ENCODE measurements around the gene TMEM200C. TPM values are rescaled to one million over a fixed set of nuclear protein-coding genes. Genes with fewer than 3 reads are reported as not detected.

The TMEM200C gene
- 0.13 TPM in 1 of 2 replicates, not detected in the other for total RNA-seq (2014; rRNA removed; shearing (Covaris generic); ENCODE audit: low replicate concordance)

DNA sequence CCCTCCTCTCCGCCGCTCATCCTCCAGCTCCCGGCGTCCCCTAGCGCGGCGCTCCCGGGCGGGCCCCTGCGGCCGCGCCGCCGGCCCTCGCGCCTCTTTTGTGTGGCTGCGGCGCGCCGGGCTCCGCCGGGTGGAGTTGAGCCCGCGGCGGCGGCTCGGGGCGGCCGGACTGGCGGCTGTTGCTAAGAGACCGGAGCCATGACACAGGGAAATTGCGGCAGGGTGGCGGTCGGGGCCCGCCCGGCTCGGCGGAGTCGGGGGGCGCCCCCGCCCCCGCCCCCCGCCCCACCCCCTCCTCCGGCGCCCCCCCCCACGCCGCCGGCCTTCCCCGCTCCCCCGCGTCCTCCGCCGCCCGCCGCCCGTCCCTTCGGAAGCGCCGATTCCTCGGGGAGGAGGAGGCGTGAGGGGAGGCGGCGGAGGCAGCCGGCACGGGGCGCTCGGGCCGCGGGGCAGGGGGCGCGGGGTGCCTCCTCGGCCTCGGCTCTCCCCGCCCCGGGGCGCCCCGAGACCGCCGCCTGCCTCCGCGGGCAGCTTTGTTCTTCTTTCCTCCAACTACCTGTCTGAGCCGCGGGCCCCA is at the start of gene TMEM200C:
TMEM200C (minus strand) TSS at position 224 of the 577 bp plus-strand sequence. CDS start 3,459 bp downstream, outside the sequence.
- Histone ChIP-seq H3K36me3 (no peaks in the 10 kb centered on the region), H3K27me3 (peaks cover 35% of the 10 kb centered on the region), H3K4me3 (no peak within 1 kb of the TSS; the same call in 1 of the 2 replicates), H3K9me3 (no peaks in the 10 kb centered on the region)
- DNase-seq: no peak

DNA sequence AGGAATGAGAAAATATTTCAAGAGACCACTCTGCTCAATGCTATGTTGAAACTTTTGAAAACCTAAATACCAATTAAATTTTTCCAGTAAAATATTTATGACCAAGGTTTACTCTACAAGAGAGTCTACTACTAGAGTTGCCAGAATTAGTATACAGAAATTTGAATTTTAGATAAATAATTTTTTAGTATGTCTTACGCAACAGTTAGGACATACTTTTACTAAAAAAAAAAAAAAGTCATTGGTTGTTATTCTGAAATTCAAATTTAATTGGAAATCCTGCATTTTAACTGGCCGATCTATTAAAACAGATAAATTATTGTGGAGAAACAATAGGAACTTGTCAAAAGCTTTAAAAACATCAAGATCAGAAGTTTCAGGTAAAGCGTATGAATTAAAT is 49.1 kb upstream of the TMEM200C start:
- Histone ChIP-seq H3K4me3 (no peak overlapping the region), H3K9me3 (no peaks in the 10 kb centered on the region), H3K27me3 (no peaks in the 10 kb centered on the region), H3K36me3 (no peaks in the 10 kb centered on the region)
- no peak for DNase-seq

DNA sequence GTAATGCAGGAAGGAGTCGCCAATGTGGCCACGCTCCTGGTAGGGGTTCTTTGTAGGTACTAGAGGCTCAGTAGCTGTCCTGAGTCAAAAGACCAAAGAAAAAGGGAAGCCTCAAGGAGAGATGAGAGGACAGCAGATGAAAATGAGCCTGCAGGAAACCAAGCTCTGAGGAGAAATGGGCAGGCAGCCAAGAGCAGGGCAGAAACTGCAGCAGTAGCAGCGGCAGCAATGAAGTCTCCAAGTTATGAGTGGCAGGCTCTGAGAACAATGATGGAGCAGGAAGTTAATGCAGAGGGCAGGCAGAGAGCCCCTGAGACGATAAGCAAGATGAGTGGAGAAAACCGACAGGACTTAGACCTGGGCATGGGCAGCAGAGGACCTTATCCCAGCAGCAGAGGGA is 48.2 kb upstream of the TMEM200C start:
- Histone ChIP-seq H3K36me3 (no peaks in the 10 kb centered on the region), H3K9me3 (no peaks in the 10 kb centered on the region), H3K4me3 (no peak overlapping the region), H3K27me3 (no peaks in the 10 kb centered on the region)
- no peak for DNase-seq

GRCh38 chr18:5942591-5942990 is 47.3 kb upstream of the TMEM200C start:
- Histone ChIP-seq H3K9me3 (no peaks in the 10 kb centered on the region), H3K36me3 (no peaks in the 10 kb centered on the region), H3K4me3 (no peak overlapping the region), H3K27me3 (no peaks in the 10 kb centered on the region)
- DNase-seq: no peak

DNA sequence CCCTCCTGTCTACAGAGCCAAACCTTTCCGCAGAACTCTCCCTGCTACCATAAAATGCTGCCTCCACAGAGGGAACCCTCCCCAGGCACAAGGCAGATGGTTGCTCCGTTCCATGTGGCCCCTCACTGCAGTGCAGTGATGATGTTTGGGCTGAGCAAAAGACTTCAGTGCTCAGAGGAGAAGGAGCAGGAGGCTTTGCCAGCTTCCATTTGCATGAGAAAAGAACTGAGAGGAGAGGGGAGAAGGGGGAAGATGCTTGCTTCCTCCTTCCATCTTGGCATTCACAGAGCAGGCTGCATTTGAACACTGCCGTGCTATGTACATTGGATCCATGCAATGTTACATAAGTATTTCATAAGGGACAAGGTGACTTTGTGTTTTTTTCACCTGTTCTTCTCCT is 46.6 kb upstream of the TMEM200C start:
- DNase-seq: no peak
- Histone ChIP-seq H3K36me3 (no peaks in the 10 kb centered on the region), H3K4me3 (no peak overlapping the region), H3K27me3 (no peaks in the 10 kb centered on the region), H3K9me3 (no peaks in the 10 kb centered on the region)

- H3K4me3 ChIP-seq: no peak overlapping the region
- H3K27me3 ChIP-seq: no peaks in the 10 kb centered on the region
- H3K9me3 ChIP-seq: no peaks in the 10 kb centered on the region
- H3K36me3 ChIP-seq: no peaks in the 10 kb centered on the region
- no peak for DNase-seq
Observed at GRCh38 chr18:5939801-5940667, 44.7 kb upstream of the TMEM200C start.

DNA sequence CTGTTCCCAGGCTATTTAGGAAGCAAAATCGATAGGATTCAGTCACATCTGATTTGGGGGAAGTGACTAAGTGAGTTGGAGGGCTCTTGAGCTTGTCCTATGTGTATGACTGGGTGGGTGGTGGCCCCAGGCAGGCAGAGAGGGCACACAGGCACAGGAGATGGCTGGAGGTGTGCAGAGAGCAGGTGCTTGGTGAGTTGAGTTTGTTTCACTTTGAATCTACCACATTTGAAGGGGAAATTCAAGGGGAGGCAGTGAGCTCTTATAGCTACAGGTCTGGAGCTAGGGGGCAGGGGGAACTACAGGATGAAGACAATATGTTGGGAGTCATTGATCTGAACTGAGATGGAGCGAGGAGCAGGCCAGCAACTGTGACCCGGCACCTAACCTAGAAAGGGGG is 42.5 kb upstream of the TMEM200C start:
- H3K36me3 ChIP-seq: no peaks in the 10 kb centered on the region
- no peaks in the 10 kb centered on the region for H3K27me3 ChIP-seq
- no peak overlapping the region for H3K4me3 ChIP-seq
- no peaks in the 10 kb centered on the region for H3K9me3 ChIP-seq
- DNase-seq: no peak

- H3K4me3 ChIP-seq: no peak overlapping the region
- no peaks in the 10 kb centered on the region for H3K9me3 ChIP-seq
- DNase-seq: no peak
- H3K27me3 ChIP-seq: no peaks in the 10 kb centered on the region
- no peaks in the 10 kb centered on the region for H3K36me3 ChIP-seq
Observed at GRCh38 chr18:5937121-5937520, 41.8 kb upstream of the TMEM200C start.

DNA sequence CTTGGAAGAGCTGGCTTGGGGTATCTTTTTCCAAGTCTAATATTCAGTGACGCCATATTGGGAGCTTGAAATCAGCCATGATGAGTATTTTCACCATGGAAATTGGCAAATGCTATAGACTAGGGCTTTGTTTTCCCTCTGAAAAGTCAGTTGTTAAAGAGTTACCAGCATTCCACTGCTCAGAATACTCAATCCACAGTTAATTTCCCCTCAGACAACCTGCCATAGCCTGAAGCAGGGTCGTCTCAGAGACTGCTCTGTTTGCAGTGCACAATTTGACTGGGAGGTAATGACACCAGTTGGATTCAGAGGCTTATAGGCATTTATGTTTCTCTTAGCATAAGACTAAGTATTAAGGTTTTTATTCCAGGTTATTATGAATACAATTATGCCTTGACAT is 35.5 kb upstream of the TMEM200C start:
- no peaks in the 10 kb centered on the region for H3K36me3 ChIP-seq
- H3K9me3 ChIP-seq: peaks cover 4% of the 10 kb centered on the region; the same call in 1 of the 2 replicates
- no peaks in the 10 kb centered on the region for H3K27me3 ChIP-seq
- H3K4me3 ChIP-seq: no peak overlapping the region
- DNase-seq: no peak

DNA sequence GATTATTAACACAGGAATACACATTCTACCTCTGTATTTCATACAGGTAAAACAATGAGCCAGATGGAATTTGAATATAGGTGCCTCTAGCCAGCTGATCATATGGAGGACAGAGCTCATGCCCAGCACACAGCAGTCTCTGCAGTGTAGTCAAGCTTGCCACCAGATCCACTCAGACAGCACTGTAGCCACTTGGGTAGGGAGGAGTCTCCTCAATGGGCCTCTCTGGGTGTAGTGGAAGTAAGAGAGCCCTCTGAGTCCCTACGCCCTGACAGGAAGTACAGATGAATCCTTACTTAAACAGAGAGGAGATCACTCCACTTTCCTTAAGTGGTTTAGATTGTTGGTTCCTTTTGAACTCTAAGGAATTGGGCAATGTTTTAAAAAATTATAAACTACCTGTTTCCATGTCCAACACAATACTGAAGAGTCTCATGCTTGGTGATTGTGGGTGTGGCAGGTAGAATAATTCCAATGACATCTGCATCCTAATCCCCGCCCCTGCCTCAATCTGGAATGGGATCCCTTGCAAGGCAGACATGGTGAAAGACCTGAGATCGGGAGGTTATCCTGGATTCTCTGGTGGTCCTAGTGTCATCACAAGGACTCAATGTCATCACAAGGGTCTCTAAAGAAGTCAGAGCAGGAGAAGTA is 23.0 kb upstream of the TMEM200C start:
- Histone ChIP-seq H3K9me3 (no peaks in the 10 kb centered on the region), H3K4me3 (no peak overlapping the region), H3K36me3 (no peaks in the 10 kb centered on the region), H3K27me3 (no peaks in the 10 kb centered on the region)
- no peak for DNase-seq

DNA sequence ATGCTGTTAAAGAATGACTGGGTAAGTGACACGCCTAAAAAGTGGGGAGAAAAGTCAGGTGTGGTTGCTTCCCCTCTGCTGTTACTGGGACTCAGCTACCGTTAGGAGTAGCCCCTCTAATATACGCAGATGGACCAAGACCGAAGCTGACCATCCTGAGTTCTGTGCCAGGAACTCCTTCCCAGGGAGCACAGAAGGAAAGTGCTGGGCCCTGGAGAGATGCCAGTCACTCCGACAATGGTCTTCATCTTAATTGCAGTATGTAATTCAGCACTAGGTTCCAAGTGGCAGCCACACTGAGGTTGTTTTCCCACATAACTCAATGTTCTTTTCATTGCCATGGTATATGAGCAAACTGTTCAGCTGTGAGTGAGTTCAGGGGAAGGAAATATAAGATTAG is 19.6 kb upstream of the TMEM200C start:
- Histone ChIP-seq H3K27me3 (no peaks in the 10 kb centered on the region), H3K36me3 (no peaks in the 10 kb centered on the region), H3K9me3 (no peaks in the 10 kb centered on the region), H3K4me3 (no peak overlapping the region)
- no peak for DNase-seq

DNA sequence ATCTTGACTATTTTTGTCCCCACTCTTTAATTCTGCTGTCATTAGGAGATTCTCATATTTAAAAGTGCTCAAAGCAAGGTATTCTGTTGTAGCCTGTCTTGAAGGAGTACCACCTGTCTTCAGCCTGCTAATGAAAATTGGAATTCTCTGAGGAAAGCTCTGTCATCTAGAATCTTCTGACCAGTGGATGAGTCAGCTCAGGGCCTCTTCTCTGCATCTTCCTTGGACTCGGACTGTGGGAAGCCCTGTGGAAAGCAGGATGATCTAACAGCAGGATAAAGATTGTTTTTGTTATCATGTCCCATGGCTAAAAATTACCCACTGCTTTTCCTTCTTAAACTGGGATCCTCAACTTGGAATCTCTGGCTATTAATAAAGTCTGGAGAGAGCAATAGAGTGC is 18.7 kb upstream of the TMEM200C start:
- no peaks in the 10 kb centered on the region for H3K36me3 ChIP-seq
- H3K27me3 ChIP-seq: no peaks in the 10 kb centered on the region
- no peak for DNase-seq
- no peak overlapping the region for H3K4me3 ChIP-seq
- no peaks in the 10 kb centered on the region for H3K9me3 ChIP-seq

- no peaks in the 10 kb centered on the region for H3K27me3 ChIP-seq
- no peak for DNase-seq
- no peak overlapping the region for H3K4me3 ChIP-seq
- no peaks in the 10 kb centered on the region for H3K36me3 ChIP-seq
- H3K9me3 ChIP-seq: no peaks in the 10 kb centered on the region
Observed at GRCh38 chr18:5912566-5912965, 17.2 kb upstream of the TMEM200C start.

- Histone ChIP-seq H3K9me3 (no peaks in the 10 kb centered on the region), H3K4me3 (no peak overlapping the region), H3K36me3 (no peaks in the 10 kb centered on the region), H3K27me3 (no peaks in the 10 kb centered on the region)
- no peak for DNase-seq
Observed at GRCh38 chr18:5909125-5909524, 13.8 kb upstream of the TMEM200C start.

DNA sequence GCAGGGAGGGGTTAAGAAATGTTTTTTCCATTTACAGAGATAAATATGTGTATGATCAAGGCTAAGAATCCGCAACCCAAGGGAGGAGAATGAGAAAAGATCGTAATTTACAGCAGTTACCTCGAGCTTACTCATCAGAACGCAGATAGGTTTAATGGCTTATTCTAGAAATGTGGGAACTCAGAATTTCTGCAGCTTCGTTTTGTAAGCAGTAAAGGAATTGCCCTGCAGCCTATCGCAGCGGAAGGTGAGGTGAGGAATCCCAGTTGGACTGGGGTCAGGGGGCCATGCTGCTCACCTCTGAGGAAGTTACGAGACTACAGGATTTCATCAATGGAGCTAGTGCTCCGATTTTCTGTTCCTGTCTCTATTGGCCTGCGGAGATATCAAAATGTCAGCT is 8.1 kb upstream of the TMEM200C start:
- no peak overlapping the region for H3K4me3 ChIP-seq
- H3K9me3 ChIP-seq: no peaks in the 10 kb centered on the region
- no peak for DNase-seq
- H3K36me3 ChIP-seq: no peaks in the 10 kb centered on the region
- no peaks in the 10 kb centered on the region; the same call in 1 of the 2 replicates for H3K27me3 ChIP-seq

GRCh38 chr18:5900262-5900661 is 4.9 kb upstream of the TMEM200C start:
- Histone ChIP-seq H3K4me3 (no peak overlapping the region), H3K27me3 (peaks cover 10% of the 10 kb centered on the region), H3K9me3 (no peaks in the 10 kb centered on the region), H3K36me3 (no peaks in the 10 kb centered on the region)
- DNase-seq: no peak

- DNase-seq: no peak
- Histone ChIP-seq H3K9me3 (no peaks in the 10 kb centered on the region), H3K36me3 (no peaks in the 10 kb centered on the region), H3K4me3 (no peak overlapping the region), H3K27me3 (peaks cover 11% of the 10 kb centered on the region)
Observed at GRCh38 chr18:5899835-5900234, 4.5 kb upstream of the TMEM200C start.
